ENCODE results near the gene PICALM.

PICALM gene

DNA sequence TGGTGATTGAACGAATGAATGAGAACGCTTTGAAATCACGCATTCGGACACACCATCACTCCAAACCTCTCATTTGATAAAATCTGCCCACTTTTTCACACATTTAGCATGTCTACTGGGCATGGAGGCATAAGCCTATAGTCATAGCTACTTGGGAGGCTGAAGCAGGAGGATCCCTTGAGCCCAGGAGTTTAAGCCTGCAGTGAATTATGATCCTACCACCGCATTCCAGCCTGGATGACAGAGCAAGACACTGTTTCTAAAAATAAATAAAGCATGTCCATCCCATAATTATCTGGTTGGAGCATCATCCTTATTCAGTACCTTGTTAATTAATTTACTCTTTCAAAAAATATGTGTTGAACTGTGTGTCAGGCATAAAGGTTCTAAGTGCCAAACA lies 3.3 kb upstream of the PICALM start:
- peak; percentile 40 for DNase-seq

DNA sequence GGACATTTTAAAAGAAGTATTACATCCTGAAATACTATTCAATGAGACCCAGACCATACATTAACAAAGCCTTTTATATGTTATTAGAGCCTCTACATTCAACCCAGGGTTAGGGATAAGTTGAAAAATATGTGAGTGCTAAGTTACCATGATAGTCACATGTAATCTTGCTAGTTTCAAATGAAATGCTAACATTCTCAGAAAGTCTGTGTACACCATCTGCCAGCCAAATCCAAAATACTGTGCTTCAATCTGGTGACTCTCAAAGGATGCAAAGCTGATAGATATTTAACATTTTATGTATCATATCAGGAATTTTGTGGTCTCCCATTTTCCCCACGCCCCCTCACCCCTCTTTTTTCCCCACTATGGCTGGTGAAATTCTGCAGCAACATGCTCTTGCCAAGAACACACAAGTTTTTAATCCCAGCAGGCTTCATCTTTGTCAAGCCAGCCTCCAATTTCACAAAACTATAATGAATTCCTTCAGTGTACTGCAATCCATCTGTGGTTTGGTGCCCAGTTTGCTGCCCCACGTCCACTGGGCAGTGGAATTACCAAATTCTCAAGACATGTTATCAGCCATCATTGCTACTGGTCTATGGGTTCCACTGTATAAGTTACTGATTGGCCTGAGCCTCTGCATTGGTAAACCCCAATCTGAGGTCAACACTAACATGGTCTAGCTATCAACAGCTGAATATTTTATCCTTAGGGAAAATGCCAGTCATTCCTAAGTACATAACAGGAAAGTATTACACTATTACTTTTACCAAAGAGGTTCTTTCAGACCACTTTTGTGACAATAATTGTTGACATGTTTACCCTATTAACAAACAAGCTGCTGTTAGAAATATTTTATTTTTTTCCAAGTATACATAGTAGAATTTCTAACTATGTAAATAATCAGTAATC lies 1.5 kb upstream of the PICALM start:
- DNase-seq = peak; percentile 64

DNA sequence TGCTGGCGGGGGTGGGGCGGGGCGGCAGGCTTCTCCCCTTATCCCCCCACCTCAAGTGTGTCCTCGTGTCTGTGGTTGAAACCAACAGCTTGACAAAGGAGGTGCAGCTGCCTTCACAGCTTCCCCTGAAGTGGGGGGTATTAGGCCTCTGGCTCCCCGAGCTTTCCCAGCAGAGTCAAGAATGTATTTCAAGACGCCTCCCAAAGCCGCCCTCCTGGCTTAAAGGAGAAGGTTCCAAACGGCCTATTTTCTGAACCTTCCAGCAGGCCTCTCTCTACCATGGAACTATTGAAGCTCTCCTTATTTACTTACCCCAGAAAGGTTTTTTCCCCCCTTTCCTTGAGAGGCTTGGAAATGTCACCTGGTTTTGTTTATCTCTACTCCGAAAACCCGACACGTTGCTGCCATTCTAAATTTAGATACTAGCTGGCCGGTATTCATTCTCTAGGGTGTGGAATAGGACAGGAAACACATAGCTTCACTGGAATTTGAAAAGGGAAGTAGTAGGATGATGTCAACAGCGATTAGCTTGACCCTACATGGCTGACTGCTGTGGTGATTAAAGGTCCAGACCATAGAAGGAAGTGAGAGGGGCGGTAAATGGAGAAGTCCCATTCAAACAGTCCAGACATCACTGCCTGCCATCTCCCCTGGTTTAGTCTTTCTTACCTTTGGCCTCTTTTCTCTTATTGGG lies 671 bp upstream of the PICALM start:
- DNase-seq = peak; percentile 98

DNA sequence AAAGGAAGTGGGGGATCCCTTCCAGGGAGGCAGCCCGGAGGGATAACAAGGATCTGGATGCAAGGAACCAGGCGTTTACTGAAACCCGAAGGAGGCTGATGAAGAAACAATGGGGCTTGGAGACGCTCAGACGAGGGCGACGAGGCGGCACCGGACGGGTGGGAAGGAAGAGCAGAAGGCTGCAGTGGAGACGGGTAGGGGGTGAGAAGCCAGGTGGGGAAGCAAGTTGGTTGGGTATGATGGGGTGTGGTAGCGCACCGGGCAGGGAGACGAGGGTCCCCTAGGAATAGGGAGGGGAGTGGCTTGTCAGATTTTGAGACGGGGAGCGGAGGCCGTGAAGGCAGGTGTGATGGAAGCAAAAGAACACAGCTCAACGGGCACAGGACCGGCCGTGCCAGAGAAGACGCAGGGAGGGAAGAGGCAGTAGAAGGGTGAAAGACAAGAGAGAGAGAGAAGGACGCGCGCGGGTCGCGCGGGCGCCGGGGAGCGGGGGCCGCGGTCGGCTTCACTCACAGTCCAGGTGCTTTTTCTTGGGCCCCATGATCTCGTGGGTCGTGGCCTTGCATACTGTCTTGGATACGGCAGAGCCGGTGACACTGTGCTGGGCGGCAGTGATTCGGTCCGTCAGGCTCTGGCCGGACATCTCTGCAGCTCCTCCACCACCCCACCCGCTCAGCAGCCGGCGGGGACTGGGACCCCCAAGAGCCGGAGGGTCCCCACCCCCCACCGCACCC lies 579 bp downstream of the PICALM start:
- no peak for DNase-seq

- DNase-seq = no peak
Measured at GRCh38 chr11:86067851-86068137, 1.1 kb downstream of the PICALM start.

- no peak for DNase-seq
Measured at GRCh38 chr11:86067009-86067850, 1.7 kb downstream of the PICALM start.

DNA sequence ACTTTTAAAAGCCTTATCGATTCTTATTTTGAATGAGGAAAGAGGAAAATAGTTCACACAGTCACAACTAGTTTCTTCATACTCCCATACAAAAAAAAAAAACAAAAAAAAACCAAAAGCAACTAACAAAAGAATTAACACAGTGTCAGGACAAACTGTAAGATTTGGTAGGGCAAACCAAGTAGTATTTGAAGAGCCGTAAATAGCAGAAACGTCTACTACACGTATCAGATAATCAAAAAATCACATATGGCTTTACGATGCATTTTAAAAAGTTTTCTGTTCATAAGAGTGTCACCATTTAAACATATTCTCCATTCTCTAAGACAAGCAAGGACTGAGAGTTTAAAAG lies 2.3 kb downstream of the PICALM start:
- DNase-seq = no peak

- DNase-seq = no peak
Measured at GRCh38 chr11:86066033-86066432, 2.9 kb downstream of the PICALM start.

DNA sequence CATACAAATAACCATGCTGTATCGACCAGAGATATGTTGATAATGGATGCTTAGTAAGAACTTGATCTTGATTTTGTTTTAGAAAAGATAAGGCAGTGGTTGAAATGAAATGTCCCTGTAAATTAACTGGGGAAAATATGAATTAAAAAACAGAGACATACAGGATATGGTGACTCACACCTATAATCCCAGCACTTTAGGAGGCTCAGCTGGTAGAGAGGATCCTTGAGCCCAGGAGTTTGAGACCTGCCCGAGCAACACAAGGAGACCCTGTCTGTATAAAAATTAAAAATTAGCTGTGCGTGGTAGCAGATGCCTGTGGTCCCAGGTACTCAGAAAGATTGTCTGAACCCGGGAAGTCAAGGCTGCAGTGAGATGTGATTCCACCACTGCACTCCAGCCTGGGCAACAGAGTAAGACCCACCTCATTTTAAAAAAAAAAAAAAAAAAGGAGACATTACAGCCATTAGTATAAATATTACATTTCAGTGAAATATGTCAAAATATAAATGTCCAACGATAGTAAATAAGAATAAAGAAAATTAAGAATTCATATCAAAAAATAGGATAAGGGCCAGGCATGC lies 4.6 kb downstream of the PICALM start:
- DNase-seq = no peak

DNA sequence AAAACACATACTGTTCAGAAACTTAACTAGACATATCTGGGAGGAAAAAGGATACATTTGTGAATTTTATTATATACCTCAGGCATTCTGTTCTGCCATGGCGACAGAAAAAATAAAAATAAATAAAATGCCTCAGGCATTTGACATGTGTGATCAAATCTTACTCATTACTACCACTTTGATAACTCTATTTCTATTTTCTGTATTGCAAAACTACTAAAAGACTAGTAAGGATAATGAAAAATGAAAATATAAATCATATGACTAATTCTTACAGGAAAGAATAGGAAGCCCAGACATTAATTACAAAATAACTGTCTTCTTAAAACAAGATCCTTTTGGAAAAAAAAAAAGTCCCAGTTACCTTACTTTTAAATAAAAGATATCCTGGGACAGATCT lies 5.3 kb downstream of the PICALM start:
- peak; percentile 33 for DNase-seq

- DNase-seq = no peak
Measured at GRCh38 chr11:86062719-86063118, 6.2 kb downstream of the PICALM start.

DNA sequence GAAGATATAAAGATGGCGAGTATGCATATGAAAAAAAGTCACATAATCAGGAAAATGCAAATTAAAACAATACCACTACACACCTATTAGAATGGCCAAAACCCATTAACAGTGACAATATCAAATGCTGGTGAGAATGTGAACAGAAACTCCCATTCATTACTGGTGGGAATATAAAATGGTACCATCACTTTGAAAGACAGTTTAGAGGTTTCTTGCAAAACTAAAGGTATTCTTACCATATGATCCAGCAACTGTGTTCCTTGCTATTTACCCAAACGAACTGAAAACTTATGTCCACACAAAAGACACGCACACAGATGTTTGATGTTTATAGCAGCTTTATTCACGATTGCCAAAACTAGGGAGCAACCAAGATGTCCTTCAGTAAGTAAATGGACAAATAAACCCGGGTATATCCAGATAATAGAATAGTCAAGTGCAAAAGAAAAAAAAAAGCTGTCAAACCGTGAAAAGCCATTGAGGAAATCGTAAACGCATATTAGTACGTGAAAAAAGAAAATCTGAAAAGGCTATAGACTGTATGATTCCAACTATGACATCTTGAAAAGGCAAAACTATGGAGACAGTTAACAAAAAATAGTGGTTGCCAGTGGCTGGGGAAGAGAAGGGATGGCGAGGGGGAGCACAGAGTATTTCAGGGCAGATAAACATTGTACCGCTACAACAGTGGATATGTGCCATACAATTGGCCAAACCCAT lies 7.2 kb downstream of the PICALM start:
- no peak for DNase-seq

DNA sequence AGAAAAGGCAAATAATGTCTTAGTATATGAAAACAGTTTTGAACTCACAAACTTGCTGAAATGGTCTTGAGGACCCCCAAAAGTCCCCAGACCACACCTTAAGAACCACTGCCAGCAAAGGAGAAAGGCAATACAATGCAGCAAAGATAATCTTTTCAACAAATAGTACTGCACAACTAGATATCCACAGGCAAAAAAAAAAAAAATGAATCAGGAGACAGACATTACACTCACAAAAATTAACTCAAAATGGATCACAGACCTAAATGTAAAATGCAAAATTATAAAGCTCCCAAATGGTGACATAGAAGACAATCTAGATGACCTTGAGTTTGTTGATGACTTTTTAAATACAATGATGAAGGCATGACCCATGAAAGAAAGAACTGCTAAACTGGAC lies 8.3 kb downstream of the PICALM start:
- DNase-seq = no peak

- DNase-seq = no peak
Measured at GRCh38 chr11:86058360-86058759, 10.5 kb downstream of the PICALM start.

DNA sequence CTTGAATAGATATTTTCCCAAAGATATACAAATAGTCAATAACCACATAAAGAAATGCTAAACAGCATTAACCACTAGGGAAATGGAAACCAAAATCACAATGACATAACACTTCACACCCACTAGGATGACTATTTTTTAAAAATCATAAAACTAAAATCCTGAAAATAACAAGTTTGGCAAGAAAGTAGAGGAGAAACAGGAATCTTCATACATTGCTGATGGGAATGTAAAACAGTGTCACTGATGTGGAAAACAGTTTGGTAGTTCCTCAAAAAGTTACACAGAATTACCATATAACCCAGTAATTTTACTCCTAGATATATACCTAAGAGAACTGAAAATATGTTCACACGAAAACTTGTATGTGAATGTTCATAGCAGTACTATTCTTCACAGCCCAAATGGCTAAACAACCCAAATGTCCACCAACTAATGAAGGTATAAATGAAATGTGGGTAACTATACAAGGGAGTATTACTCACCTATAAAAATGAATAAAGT lies 12.5 kb downstream of the PICALM start:
- no peak for DNase-seq

GRCh38 chr11:86052693-86053641 lies 15.9 kb downstream of the PICALM start:
- DNase-seq = no peak

DNA sequence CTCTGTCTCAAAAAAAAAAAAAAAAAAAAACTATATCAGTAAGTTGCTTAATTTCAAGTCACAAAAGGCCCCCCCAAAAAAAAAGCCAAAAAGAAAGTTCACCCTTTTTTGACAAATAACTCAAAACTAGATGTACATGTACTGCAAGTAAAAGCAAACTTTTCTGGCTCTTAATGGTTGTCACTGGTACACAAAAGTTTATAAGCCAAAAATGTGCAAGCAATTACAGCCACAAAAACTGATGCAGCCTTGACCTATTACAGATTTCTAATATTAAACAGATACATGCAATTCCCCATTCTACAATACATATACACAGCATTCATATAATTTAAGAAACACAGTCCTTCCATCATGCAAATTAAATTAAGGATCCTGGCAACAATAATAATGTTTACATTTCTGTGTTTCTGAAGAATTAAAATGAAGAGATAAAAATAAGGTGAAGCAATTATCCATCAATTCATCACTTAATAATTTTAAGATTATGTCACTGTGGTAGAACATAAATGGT lies 18.6 kb downstream of the PICALM start:
- no peak for DNase-seq

DNA sequence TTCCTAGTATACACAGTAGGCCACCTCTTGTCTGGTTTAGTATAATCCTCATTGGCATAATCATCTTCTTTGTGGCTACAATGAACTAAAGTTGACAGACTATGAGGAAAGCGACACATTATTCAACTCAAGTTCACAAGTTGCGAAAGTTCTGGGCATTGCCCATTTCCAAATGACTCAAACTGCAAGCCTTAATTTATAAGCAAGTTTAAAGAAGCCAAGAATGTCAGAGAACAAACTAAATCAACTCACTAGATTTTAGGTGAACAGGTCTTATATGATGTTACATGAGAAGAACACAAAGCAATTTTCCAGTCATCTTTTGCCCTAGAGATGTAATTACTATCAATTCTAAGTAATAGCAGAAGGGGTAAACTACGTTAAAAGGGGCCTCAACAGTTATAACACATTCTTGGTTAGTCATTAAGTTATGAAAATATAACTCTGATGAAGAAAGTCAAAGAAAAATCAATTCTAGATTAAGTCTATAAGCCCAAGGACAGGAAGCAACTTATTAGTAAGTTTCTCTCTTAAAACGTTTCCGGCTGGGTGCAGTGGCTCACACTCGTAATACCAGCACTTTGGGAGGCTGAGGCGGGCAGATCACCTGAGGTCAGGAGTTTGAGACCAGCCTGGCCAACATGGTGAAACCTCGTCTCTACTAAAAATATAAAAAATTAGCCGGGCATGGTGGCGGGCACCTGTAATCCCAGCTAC lies 21.5 kb downstream of the PICALM start:
- DNase-seq = peak; percentile 55

GRCh38 chr11:86046116-86046515 lies 22.8 kb downstream of the PICALM start:
- DNase-seq = no peak
